ENCODE measurements around the gene PFN1.
"Not testable (repeated sequence)": the region's sequence is repeated elsewhere in the genome, so short reads cannot be mapped to it uniquely, and the experiment has no call there.

PFN1 gene

GRCh38 chr17:4928881-4929280, 19.4 kb downstream of the PFN1 start:
- H3K4me3 ChIP-seq (ENCODE audit: low read depth, low read length): no peak overlapping the region

DNA sequence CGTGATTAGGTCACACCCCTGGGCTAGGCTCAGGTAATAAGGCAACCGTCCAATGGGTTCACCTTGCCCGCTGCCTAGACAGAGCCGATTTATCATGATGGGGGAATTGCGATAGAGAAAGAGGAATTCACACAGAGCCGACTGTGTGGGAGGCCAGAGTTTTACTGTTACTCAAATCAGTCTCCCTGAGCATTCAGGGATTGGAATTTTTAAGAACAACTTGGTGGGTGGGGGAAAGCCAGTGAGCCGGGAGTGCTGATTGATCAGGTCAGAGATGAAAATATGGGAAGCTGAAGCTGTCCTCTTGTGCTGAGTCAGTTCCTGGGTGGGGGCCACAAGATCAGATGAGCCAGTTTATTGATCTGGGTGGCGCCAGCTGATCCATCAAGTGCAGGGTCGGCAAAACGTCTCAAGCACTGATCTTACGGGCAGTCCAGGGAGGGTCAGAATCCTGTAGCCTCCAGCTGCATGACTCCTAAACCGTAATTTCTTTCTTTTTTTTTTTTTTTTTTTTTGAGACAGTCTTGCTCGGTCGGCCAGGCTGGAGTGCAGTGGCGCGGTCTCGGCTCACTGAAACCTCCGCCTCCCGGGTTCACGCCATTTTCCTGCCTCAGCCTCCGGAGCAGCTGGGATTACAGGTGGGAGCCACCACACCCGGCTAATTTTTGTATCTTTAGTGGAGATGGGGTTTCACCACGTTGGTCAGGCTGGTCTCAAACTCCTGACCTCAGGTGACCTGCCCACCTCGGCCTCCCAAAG, 21.6 kb downstream of the PFN1 start:
- H3K4me3 ChIP-seq (ENCODE audit: low read depth, low read length): not testable (repeated sequence)

- no peak overlapping the region for H3K4me3 ChIP-seq (ENCODE audit: low read depth, low read length)
These were observed 27.0 kb downstream of the PFN1 start for GRCh38 chr17:4921320-4921719.

DNA sequence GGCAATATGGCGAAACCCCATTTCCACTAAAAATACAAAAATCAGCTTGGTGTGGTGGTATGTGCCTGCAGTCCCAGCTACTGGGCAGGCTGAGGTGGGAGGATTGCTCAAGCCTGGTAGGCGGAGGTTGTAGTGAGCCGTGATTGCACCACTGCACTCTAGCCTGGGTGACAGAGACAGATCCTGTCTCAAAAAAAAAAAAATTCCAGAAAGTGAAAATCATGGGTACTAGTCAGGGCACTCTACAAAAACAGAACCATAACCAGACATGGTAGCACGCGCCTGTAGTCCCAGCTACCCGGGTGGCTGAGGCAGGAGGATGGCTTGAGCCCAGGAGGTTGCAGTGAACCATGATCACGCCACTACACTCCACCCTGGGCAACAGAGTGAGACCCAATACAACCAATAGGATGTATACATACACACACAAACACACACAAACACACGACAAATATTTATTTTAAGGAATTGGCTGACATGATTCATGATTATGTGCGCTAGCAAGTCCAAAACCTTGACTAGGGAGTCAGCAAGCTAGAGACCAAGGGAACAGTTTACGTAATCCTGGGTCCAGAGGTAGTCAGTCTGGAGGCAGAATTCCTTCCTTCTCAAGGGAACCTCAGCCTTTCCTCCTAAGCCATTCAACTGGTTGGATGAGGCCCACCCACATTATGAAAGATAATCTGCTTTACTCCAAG, 27.8 kb downstream of the PFN1 start:
- H3K4me3 ChIP-seq (ENCODE audit: low read depth, low read length): no peak overlapping the region

- H3K4me3 ChIP-seq (ENCODE audit: low read depth, low read length): no peak overlapping the region
These were observed 28.8 kb downstream of the PFN1 start for GRCh38 chr17:4919511-4920047.

GRCh38 chr17:4914551-4914950, 33.8 kb downstream of the PFN1 start:
- H3K4me3 ChIP-seq (ENCODE audit: low read depth, low read length): not testable (repeated sequence)

DNA sequence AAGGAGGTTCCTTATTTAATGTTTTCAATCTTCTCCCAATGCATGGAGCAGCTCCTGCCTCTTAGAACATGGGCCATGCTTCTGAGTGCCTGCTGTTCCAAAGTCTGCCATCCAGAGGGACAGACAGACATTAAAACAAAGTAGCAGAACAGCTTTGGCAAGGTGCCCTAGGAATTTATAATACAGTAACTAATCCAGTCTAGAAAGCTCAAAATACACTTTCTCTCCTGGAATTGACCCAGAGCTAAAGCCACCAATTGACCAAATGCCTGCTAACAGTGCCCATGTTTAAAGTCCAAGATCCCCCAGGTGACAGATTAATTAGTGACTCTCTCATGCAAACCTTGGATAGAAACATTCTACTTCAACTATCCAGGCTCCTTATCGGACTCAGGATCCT, 34.3 kb downstream of the PFN1 start:
- no peak overlapping the region for H3K4me3 ChIP-seq (ENCODE audit: low read depth, low read length)

- H3K4me3 ChIP-seq (ENCODE audit: low read depth, low read length): no peak overlapping the region
These were observed 39.4 kb downstream of the PFN1 start for GRCh38 chr17:4908711-4909496.

- H3K4me3 ChIP-seq (ENCODE audit: low read depth, low read length): no peak overlapping the region
These were observed 40.0 kb downstream of the PFN1 start for GRCh38 chr17:4908301-4908700.

DNA sequence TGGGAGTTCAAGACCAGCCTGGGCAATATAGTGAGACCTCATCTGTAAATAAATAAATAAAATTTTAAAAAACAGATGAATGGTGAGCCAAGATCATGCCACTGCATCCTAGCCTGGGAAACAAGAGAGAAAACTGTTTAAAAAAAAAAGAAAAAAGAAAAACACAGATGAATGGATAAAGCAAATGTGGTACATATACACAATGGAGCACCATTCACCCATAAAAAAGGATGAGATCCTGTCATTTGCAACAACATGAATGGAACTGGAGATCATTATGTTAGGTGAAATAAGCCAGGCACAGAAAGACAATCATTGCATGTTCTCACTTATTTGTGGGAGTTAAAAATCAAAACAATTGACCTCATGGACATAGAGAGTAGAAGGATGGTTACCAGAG, 41.7 kb downstream of the PFN1 start:
- not testable (repeated sequence) for H3K4me3 ChIP-seq (ENCODE audit: low read depth, low read length)

GRCh38 chr17:4903051-4903818, 45.1 kb downstream of the PFN1 start, which contains the start of gene CHRNE:
Gene CHRNE (minus strand): TSS chr17:4903098. CDS start chr17:4903063, 35 bp downstream.
- H3K4me3 ChIP-seq (ENCODE audit: low read depth, low read length): no peak within 1 kb of the TSS

GRCh38 chr17:4902540-4902939, 45.8 kb downstream of the PFN1 start:
- no peak overlapping the region for H3K4me3 ChIP-seq (ENCODE audit: low read depth, low read length)

DNA sequence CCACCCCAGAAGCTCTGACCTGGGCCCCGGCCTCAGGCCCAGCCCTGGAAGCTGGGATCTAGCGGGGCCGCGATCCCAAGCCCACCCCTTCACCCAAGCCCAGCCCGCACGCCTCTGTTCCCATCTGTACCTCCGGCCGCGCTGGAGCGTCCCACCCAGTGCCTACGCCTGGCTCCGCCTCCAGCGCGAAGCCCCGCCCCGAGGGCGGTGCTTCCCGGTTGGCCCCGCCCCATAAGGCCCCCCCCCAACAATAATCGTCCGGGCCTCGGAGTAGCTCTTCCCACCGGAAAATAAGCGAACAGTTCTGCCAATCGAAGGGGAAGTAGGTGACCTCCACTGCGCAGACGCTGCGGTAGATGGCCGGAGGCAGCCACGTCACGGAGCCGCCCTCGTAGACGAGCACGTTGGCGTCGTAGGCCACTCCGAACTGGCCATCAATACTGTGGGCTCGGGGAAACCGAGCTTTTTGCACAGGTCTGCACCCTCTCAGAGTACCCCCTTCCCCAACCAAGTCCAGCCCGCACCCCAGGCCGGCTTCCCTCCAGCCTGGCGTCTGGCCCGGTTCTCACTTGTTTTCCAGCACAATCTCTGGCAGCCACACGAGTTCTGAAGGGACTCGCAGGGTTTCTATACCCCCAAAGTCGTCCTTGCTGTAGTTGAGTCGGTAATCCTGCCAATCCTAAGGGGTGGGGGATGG, 46.5 kb downstream of the PFN1 start:
- no peak overlapping the region for H3K4me3 ChIP-seq (ENCODE audit: low read depth, low read length)

DNA sequence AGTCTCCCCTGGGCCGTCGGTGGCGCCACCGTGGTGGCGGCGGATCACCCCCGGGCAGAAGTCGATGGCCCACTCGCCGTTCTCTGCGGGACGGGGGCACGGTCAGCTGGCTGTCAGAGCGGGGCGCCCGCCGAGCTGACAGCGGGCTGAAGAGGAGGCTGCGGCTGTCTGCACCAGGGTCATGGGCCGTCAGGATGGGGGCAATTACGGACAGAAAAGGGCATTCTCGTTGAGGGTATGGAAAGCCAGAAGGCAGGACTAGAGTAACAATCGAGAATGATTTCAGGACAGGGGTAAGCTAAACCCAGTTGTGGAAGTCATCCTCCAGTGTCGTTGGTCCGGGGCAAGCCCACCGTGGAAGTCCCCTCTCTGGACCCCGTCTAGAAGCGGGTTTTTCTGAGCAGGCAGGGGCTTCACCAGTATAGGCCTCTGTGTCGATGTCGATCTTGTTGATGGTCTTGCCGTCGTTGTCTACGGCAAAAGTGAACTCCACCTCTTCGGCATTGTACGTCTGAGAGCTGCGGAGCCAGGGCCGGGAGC, 47.2 kb downstream of the PFN1 start:
- no peak overlapping the region for H3K4me3 ChIP-seq (ENCODE audit: low read depth, low read length)

- no peak overlapping the region for H3K4me3 ChIP-seq (ENCODE audit: low read depth, low read length)
These were observed 47.9 kb downstream of the PFN1 start for GRCh38 chr17:4900231-4901107.

DNA sequence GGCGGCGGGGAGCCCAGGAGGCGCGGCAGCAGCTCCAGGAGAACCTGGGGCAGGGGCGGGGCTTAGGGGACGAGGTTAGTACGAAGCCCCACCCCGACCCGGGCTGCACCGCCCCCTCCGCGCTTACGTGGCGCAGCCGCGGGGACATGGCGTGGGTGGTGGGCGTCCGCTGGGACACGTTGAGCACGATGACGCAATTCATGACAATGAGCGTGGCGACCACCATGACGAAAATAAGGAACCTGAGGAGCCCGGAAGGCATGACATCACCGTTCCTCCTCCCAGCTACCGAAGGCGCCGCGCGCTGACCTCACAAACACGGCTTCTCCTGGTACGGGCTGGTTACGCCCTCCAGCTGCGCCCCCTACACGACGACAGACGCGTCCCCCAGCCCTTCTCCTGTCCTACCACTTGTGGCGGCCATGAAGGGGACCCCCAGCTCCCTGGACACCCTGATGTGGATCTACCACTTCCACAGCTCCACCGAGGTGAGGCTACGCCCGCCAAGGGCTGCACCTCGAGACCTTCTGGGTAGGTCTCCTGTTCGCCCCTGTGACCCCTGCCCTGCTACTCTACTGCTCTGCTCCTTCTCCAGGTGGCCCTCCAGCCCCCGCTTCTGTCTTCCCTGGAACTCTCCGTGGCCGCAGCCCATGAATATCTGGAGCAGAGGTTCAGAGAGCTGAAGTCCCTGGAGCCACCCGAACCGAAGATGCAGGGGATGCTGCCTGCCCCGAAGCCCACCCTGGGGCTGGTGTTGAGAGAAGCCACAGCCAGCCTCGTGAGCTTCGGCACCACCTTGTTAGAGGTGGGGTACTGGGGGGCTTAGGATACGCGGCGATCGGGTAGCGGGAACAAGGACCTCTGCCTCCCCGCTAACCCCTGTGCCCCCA, 48.7 kb downstream of the PFN1 start, which contains the start of gene C17orf107:
C17orf107 (plus strand) TSS at position 196 of the 890 bp plus-strand sequence; CDS start at position 423, 227 bp downstream.
- H3K4me3 ChIP-seq (ENCODE audit: low read depth, low read length): peak within 1 kb of the TSS; percentile 50

GRCh38 chr17:4898927-4899326, 49.4 kb downstream of the PFN1 start:
- peak overlapping the region; percentile 50 for H3K4me3 ChIP-seq (ENCODE audit: low read depth, low read length)

DNA sequence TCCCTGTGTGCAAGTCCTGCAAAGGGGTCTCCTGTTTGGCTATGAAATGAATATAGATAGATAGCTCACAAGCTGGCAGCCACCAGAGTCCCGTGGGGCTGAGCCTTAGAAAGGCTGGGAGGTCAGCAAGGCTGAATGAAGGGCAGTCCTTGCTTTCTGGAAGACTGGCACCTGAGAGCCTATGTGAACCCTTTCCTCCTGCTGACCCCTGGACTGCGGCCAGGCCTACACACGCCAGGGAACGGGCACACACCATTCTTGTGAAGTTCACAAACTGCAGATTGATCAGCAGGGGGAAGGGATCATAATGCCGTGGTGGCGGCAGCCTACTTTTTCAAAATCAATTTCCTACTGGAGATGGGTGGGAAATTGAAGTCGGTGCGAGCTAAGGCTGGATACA, 50.0 kb downstream of the PFN1 start:
- H3K4me3 ChIP-seq (ENCODE audit: low read depth, low read length): no peak overlapping the region

Data from iPS-11a (cell line).